Mesothelial cell of epicardium (in vitro differentiated cells): ENCODE data around the gene TENM4. TPM values are rescaled to one million over a fixed set of nuclear protein-coding genes. Genes with fewer than 3 reads are reported as not detected.

Experiments
- DNase-seq, 2 experiments: peaks; one replicate each; pipeline ENCODE4 v3.0.0; 2021; ENCODE audit warnings: low spot score in 2 of 2; ENCODE audit not compliant: unreplicated experiment in 2 of 2
- H3K27ac Mint-ChIP-seq: 2 replicates; pipeline ENCODE4 v1.8.0; 2021; ENCODE audit warnings: mixed read lengths
- H3K27me3 Mint-ChIP-seq: 2 replicates; pipeline ENCODE4 v1.8.0; 2021; ENCODE audit warnings: low read depth, mixed read lengths
- H3K36me3 Mint-ChIP-seq: 2 replicates; pipeline ENCODE4 v1.8.0; 2021; ENCODE audit warnings: mixed read lengths
- H3K4me1 Mint-ChIP-seq: 2 replicates; pipeline ENCODE4 v1.8.0; 2021; ENCODE audit warnings: mixed read lengths
- H3K4me3 Mint-ChIP-seq: 2 replicates; pipeline ENCODE4 v1.8.0; 2021; ENCODE audit warnings: mild to moderate bottlenecking, moderate library complexity, mixed read lengths
- H3K9me3 Mint-ChIP-seq: 2 replicates; pipeline ENCODE4 v1.8.0; 2021; ENCODE audit warnings: mixed read lengths
- CTCF ChIP-seq: fragments of 200-600 bp; sonication (generic); IDR thresholded peaks from one replicate; pipeline ENCODE4 v1.5.0; 2021; ENCODE audit warnings: antibody characterized with exemption; ENCODE audit not compliant: unreplicated experiment
- total RNA-seq: library from RNA; stranded (reverse); gene quantifications from 3 replicates; pipeline ENCODE4 v1.2.1, GENCODE V29; 2021

The TENM4 gene
- total RNA-seq, 1 donor from 2014 or later = 187 TPM

GRCh38 chr11:79069504-79069903, 371.3 kb downstream of the TENM4 start:
- no peak overlapping the region for H3K4me3 Mint-ChIP-seq
- peaks cover 34% of the 10 kb centered on the region for H3K4me1 Mint-ChIP-seq
- H3K9me3 Mint-ChIP-seq = no peaks in the 10 kb centered on the region
- no peak for TF ChIP-seq CTCF
- H3K27ac Mint-ChIP-seq = no peak overlapping the region
- peaks cover 5% of the 10 kb centered on the region for H3K36me3 Mint-ChIP-seq
- H3K27me3 Mint-ChIP-seq = no peaks in the 10 kb centered on the region
- no peak for DNase-seq

- no peak overlapping the region for H3K4me3 Mint-ChIP-seq
- H3K4me1 Mint-ChIP-seq = peaks cover 35% of the 10 kb centered on the region
- no peaks in the 10 kb centered on the region for H3K9me3 Mint-ChIP-seq
- no peak for TF ChIP-seq CTCF
- DNase-seq = no peak
- peaks cover 5% of the 10 kb centered on the region for H3K36me3 Mint-ChIP-seq
- peak overlapping the region; percentile 27 for H3K27ac Mint-ChIP-seq
- H3K27me3 Mint-ChIP-seq = no peaks in the 10 kb centered on the region
Observed at GRCh38 chr11:79068356-79068755, 372.5 kb downstream of the TENM4 start.

- H3K36me3 Mint-ChIP-seq = peaks cover 5% of the 10 kb centered on the region
- peak overlapping the region; percentile 32 for H3K4me3 Mint-ChIP-seq
- TF ChIP-seq CTCF = no peak
- H3K4me1 Mint-ChIP-seq = peaks cover 39% of the 10 kb centered on the region
- H3K9me3 Mint-ChIP-seq = no peaks in the 10 kb centered on the region
- peak overlapping the region; percentile 60 for H3K27ac Mint-ChIP-seq
- H3K27me3 Mint-ChIP-seq = no peaks in the 10 kb centered on the region
- no peak for DNase-seq
Observed at GRCh38 chr11:79067352-79067679, 373.5 kb downstream of the TENM4 start.

- Mint-ChIP-seq H3K36me3 (peaks cover 5% of the 10 kb centered on the region), H3K27ac (peak overlapping the region; percentile 60), H3K27me3 (no peaks in the 10 kb centered on the region), H3K4me3 (peak overlapping the region; percentile 32), H3K9me3 (no peaks in the 10 kb centered on the region), H3K4me1 (peaks cover 39% of the 10 kb centered on the region)
- TF ChIP-seq CTCF = no peak
- no peak for DNase-seq
Observed at GRCh38 chr11:79066456-79067351, 374.1 kb downstream of the TENM4 start.

DNA sequence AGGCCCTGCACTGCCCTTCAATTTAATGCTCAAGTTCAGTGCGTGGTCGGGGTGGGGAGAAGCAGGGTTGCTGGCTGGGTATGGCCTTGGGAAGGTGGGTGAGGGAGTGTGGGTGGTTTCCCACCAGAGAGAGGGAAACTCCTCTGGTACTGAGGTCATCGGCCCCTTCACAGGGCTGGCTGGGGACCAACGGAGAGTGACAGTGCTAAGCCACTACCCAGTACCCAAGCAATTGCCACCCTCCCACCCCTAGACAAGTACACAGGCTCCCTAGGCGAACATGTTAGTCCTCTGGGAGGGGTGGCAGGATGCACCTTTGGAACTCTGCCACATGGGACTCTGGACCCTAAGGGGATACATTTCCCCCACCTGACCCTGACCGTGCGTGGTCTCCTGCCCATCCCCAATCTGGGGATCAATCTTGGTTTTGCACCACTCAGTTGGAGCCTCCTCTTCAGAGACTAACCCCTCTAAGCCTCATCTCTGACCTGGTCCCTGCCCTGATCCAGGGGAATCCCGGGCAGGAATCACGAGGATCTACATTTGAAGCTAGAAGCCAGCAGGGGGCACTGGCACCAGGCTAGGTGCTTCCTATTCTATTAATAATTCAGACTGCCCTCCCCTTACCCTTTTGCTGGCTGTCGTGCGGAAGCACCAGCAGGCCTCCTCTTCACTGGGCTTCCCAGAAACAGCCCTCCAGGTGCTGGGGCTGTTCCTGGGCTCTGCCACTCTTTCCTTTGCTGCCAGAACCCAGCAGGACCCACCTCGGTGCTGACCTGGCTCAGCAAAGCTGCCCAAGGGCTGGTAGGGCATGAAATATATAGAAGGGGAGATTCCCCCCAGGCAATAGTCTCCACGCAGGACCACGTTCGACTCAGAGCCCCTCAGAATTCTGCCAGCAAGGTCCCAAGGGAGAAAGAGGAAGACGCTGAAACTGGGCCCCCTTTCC, 377.7 kb downstream of the TENM4 start:
- no peak for DNase-seq
- TF ChIP-seq CTCF = peak; percentile 31
- Mint-ChIP-seq H3K27me3 (no peaks in the 10 kb centered on the region), H3K4me3 (no peak overlapping the region), H3K4me1 (peaks cover 57% of the 10 kb centered on the region), H3K36me3 (no peaks in the 10 kb centered on the region), H3K9me3 (no peaks in the 10 kb centered on the region), H3K27ac (peak overlapping the region; percentile 35)
